ENCODE results near the gene DNAH10. TPM values are rescaled to one million over a fixed set of nuclear protein-coding genes. Genes with fewer than 3 reads are reported as not detected.

The DNAH10 gene
- total and polyA plus RNA-seq, 10 of the 15 experiments (the other 5 are each of a cell fraction or from before 2014, with no cell fraction given) = 0.01 to 0.32 (median 0.06) TPM

DNA sequence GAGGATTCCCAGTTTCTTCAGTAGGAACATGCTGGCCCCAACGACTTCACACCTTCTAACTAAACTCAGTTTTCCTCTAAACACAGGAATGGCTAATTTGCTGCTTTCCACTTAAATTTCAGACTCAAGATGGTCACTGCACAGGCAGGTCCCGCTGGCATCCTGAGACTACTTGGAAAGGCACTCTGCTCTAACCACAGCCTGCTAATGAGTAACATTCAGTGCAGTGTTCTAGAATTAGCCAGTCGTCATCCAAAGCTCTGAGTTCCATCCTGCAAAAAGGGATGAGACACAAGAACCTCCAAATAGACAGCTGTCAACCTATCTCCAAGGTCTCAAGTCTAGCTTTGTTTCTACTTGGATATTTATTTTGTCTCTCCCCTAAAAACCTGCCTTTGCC, 204.5 kb downstream of the DNAH10 start (continued):
- TF ChIP-seq ZBTB11 (CRISPR knock-in tag; IDR thresholded peaks at IDR 0.05) (no peak), CBX5 (IDR thresholded peaks at IDR 0.05; ENCODE audit: low read depth) (no peak)

GRCh38 chr12:123967121-123967586, 205.1 kb downstream of the DNAH10 start:
- H3K9me3 ChIP-seq (replicated peaks; ENCODE audit: control insufficient read depth, insufficient read depth, low read length) = no peaks in the 10 kb centered on the region
- no peak overlapping the region for H3K9ac ChIP-seq (ENCODE audit: control insufficient read depth, insufficient read depth, low read length)
- no peak for TF ChIP-seq SRF (IDR thresholded peaks at IDR 0.05; ENCODE audit: low read depth in 2 of 2, low read length in 2 of 2)
- no peak for TF ChIP-seq ZBTB4 (CRISPR knock-in tag; IDR thresholded peaks at IDR 0.05)
- no peak for TF ChIP-seq HCFC1 (IDR thresholded peaks at IDR 0.05; ENCODE audit: low read length)
- TF ChIP-seq CEBPZ (IDR thresholded peaks at IDR 0.05; ENCODE audit: low read depth, low read length) = no peak
- TF ChIP-seq KDM1A (IDR thresholded peaks at IDR 0.05; ENCODE audit: borderline replicate concordance) = no peak
- no peak for TF ChIP-seq MEF2B (IDR thresholded peaks at IDR 0.05; ENCODE audit: partially characterized antibody, poor library complexity, severe bottlenecking)
- no peak for TF ChIP-seq E2F4 (IDR thresholded peaks at IDR 0.05; ENCODE audit: low read depth, low read length)
- no peak for TF ChIP-seq POLR2A (IDR thresholded peaks at IDR 0.05; ENCODE audit: low read depth, low read length)
- no peak for TF ChIP-seq BRCA1 (IDR thresholded peaks at IDR 0.05; ENCODE audit: low read depth, low read length)
- H3K27me3 ChIP-seq (replicated peaks in 1 of 2; ENCODE audit: control insufficient read depth in 2 of 2, insufficient read depth in 2 of 2, low read length in 1 of 2) = peaks cover 0 to 3% of the 10 kb centered on the region in 2 experiments; a peak in 2 of 4 replicates
- RAD21 ChIA-PET (ENCODE audit: unreplicated experiment) = no interaction called here
- CTCF ChIA-PET = interaction anchor here (1.0 kb wide), 1 partner anchor 973 kb away, joined by 3 read pairs; no protein-coding TSS in a partner anchor
- no peaks in the 10 kb centered on the region for H3K36me3 ChIP-seq (ENCODE audit: control insufficient read depth in 2 of 2, insufficient read depth in 2 of 2, low read length in 1 of 2)
- H3K4me3 ChIP-seq = no peak overlapping the region
- POLR2A ChIA-PET = no interaction called here
- H3K79me2 ChIP-seq (ENCODE audit: control insufficient read depth, insufficient read depth, low read length) = no peaks in the 10 kb centered on the region
- H3K4me2 ChIP-seq (ENCODE audit: control insufficient read depth, insufficient read depth) = no peak overlapping the region
- intact Hi-C loops (cut with micrococcal nuclease; ENCODE audit: unreplicated experiment) = no loop called here
- no peak overlapping the region for H3K27ac ChIP-seq (ENCODE audit: control insufficient read depth, insufficient read depth)
- in situ Hi-C loops (cut with MboI) = no loop called here
- no TSS peak for BruUV-seq (replicated peaks)
- ATAC-seq (no peak), FAIRE-seq (no peak), DNase-seq (ENCODE audit: low read depth, low spot score) (no peak)
- SMC1A ChIA-PET (ENCODE audit: uncharacterized antibody, unreplicated experiment) = no interaction called here
- H3K4me1 ChIP-seq (ENCODE audit: control insufficient read depth, insufficient read depth, low read length) = no peaks in the 10 kb centered on the region
- no peaks in the 10 kb centered on the region for H4K20me1 ChIP-seq (ENCODE audit: control insufficient read depth, insufficient read depth)
- 72% methylated on average over 8 of the region's 8 CpGs for WGBS (ENCODE audit: insufficient coverage, insufficient replicate concordance, low lambda C conversion rate, missing lambda C conversion rate)
- H2AFZ ChIP-seq (ENCODE audit: control insufficient read depth, low read depth, low read length) = no peak overlapping the region
